CD4-positive, CD25-positive, alpha-beta regulatory T cell (primary cell): ENCODE measurements around the gene KCTD1. TPM values are rescaled to one million over a fixed set of nuclear protein-coding genes. Genes with fewer than 3 reads are reported as not detected.

Source experiments
- ATAC-seq, 2 donors: fragments of 150-1000 bp; cut with Tn5 transposase; one replicate each; pipeline ENCODE4 v1.10.0; 2021; ENCODE audit warnings: low read depth in 2 of 2, moderate number of reproducible peaks in 2 of 2, moderate library complexity in 1 of 2
- DNase-seq, 3 donors: peaks; one replicate each; pipeline versions ENCODE4 v3.0.0 to v3.0.0-alpha.2; 2012 to 2022; ENCODE audit warnings: mixed read lengths in 1 of 3
- H3K27ac ChIP-seq: one replicate; pipeline ENCODE4 v1.7.0; 2013; ENCODE audit warnings: mild to moderate bottlenecking, low read length; ENCODE audit not compliant: insufficient read depth, poor library complexity, severe bottlenecking
- H3K27me3 ChIP-seq: one replicate; pipeline ENCODE4 v1.7.0; 2013; ENCODE audit warnings: low read length; ENCODE audit not compliant: control insufficient read depth, insufficient read depth
- H3K36me3 ChIP-seq: one replicate; pipeline ENCODE4 v1.7.0; 2013; ENCODE audit warnings: mild to moderate bottlenecking, low read length, moderate library complexity; ENCODE audit not compliant: control insufficient read depth, insufficient read depth
- H3K4me1 ChIP-seq: 2 replicates; pipeline ENCODE4 v1.7.0; 2013; ENCODE audit warnings: mild to moderate bottlenecking, low read length; ENCODE audit not compliant: insufficient read depth, control insufficient read depth, poor library complexity, severe bottlenecking
- H3K4me3 ChIP-seq: one replicate; pipeline ENCODE4 v1.7.0; 2013; ENCODE audit warnings: low read depth, mild to moderate bottlenecking, low read length, moderate library complexity
- H3K9me3 ChIP-seq, 2 experiments: 1 replicate in 1 of 2; 2 replicates in 1 of 2; pipeline ENCODE4 v1.7.0; 2013; ENCODE audit warnings: low read length in 2 of 2, mild to moderate bottlenecking in 1 of 2, moderate library complexity in 1 of 2; ENCODE audit not compliant: control insufficient read depth in 2 of 2
- H3K27ac Mint-ChIP-seq, 3 donors: one replicate each; pipeline ENCODE4 v1.8.0; 2020 to 2022; ENCODE audit warnings: mild to moderate bottlenecking in 3 of 3, mixed read lengths in 3 of 3, moderate library complexity in 2 of 3
- H3K27me3 Mint-ChIP-seq: one replicate; pipeline ENCODE4 v1.8.0; 2022; ENCODE audit warnings: mild to moderate bottlenecking, mixed read lengths
- H3K36me3 Mint-ChIP-seq: one replicate; pipeline ENCODE4 v1.8.0; 2020; ENCODE audit warnings: mixed read lengths
- H3K4me1 Mint-ChIP-seq, 4 donors: one replicate each; pipeline ENCODE4 v1.8.0; 2020 to 2022; ENCODE audit warnings: mixed read lengths in 4 of 4, mild to moderate bottlenecking in 1 of 4
- H3K4me3 Mint-ChIP-seq, 4 donors: one replicate each; pipeline ENCODE4 v1.8.0; 2020 to 2022; ENCODE audit warnings: mild to moderate bottlenecking in 4 of 4, mixed read lengths in 4 of 4, moderate library complexity in 3 of 4
- H3K9me3 Mint-ChIP-seq, 7 donors: one replicate each; pipeline ENCODE4 v1.8.0; 2020 to 2022; ENCODE audit warnings: mixed read lengths in 7 of 7, mild to moderate bottlenecking in 3 of 7, moderate library complexity in 2 of 7
- polyA plus RNA-seq, 4 donors: library from polyadenylated mRNA; unstranded; fragments of 300-500 nt; fragmentation: Illumina TruSeq; gene quantifications; one replicate each; pipeline ENCODE4 v1.2.3, GENCODE V29; 2021
- total RNA-seq: library from RNA; stranded (reverse); gene quantifications from one replicate; pipeline ENCODE4 v1.2.3, GENCODE V29; 2022

Gene KCTD1
- total and polyA plus RNA-seq, 5 donors from 2014 or later, result 0.14 to 2.0 (median 0.26) TPM; not detected in 2

- Histone ChIP-seq H3K4me3 (no peak overlapping the region), H3K4me1 (no peaks in the 10 kb centered on the region), H3K36me3 (no peaks in the 10 kb centered on the region), H3K9me3 (no peaks in the 10 kb centered on the region), H3K27ac (no peak overlapping the region), H3K27me3 (no peaks in the 10 kb centered on the region)
- Mint-ChIP-seq H3K4me3 (no peak overlapping the region), H3K4me1 (no peaks in the 10 kb centered on the region), H3K27me3 (peaks cover 13% of the 10 kb centered on the region), H3K27ac (no peak overlapping the region), H3K36me3 (no peaks in the 10 kb centered on the region), H3K9me3 (no peaks in the 10 kb centered on the region)
- no peak for DNase-seq
- ATAC-seq, result no peak
Observed at GRCh38 chr18:26568926-26569665, 20.7 kb upstream of the KCTD1 start.

- no peak for DNase-seq
- Histone ChIP-seq H3K9me3 (no peaks in the 10 kb centered on the region), H3K4me1 (no peaks in the 10 kb centered on the region), H3K36me3 (no peaks in the 10 kb centered on the region), H3K27ac (no peak overlapping the region), H3K4me3 (no peak overlapping the region), H3K27me3 (no peaks in the 10 kb centered on the region)
- no peaks in the 10 kb centered on the region for H3K36me3 Mint-ChIP-seq
- H3K9me3 Mint-ChIP-seq, result peaks cover 0 to under 1% (median 0%) of the 10 kb centered on the region in 7 donors
- H3K27ac Mint-ChIP-seq, result no peak overlapping the region
- H3K4me1 Mint-ChIP-seq, result no peaks in the 10 kb centered on the region
- no peak overlapping the region for H3K4me3 Mint-ChIP-seq
- H3K27me3 Mint-ChIP-seq, result peaks cover 11% of the 10 kb centered on the region
- no peak for ATAC-seq
Observed at GRCh38 chr18:26568513-26568912, 20.2 kb upstream of the KCTD1 start.

GRCh38 chr18:26566874-26567555, 18.7 kb upstream of the KCTD1 start:
- H3K4me3 ChIP-seq, result no peak overlapping the region
- no peak for ATAC-seq
- Mint-ChIP-seq H3K9me3 (peaks cover 0 to 3% (median 0%) of the 10 kb centered on the region in 7 donors), H3K36me3 (no peaks in the 10 kb centered on the region), H3K27me3 (peaks cover under 1% of the 10 kb centered on the region), H3K4me3 (no peak overlapping the region), H3K27ac (no peak overlapping the region), H3K4me1 (no peaks in the 10 kb centered on the region)
- no peaks in the 10 kb centered on the region for H3K36me3 ChIP-seq
- no peaks in the 10 kb centered on the region for H3K4me1 ChIP-seq
- no peak overlapping the region for H3K27ac ChIP-seq
- no peaks in the 10 kb centered on the region for H3K27me3 ChIP-seq
- no peak for DNase-seq
- no peaks in the 10 kb centered on the region for H3K9me3 ChIP-seq

- Histone ChIP-seq H3K9me3 (no peaks in the 10 kb centered on the region), H3K36me3 (no peaks in the 10 kb centered on the region), H3K27ac (no peak overlapping the region), H3K4me1 (no peaks in the 10 kb centered on the region), H3K27me3 (no peaks in the 10 kb centered on the region), H3K4me3 (no peak overlapping the region)
- Mint-ChIP-seq H3K4me1 (no peaks in the 10 kb centered on the region), H3K36me3 (no peaks in the 10 kb centered on the region), H3K9me3 (peaks cover 0 to 3% (median 0%) of the 10 kb centered on the region in 7 donors), H3K4me3 (no peak overlapping the region), H3K27ac (no peak overlapping the region), H3K27me3 (peaks cover 2% of the 10 kb centered on the region)
- no peak for DNase-seq
- no peak for ATAC-seq
Observed at GRCh38 chr18:26565514-26565913, 17.2 kb upstream of the KCTD1 start.

GRCh38 chr18:26563024-26563423, 14.7 kb upstream of the KCTD1 start:
- Mint-ChIP-seq H3K36me3 (no peaks in the 10 kb centered on the region), H3K9me3 (peaks cover 0 to 3% (median 0%) of the 10 kb centered on the region in 7 donors), H3K4me3 (no peak overlapping the region), H3K4me1 (no peaks in the 10 kb centered on the region), H3K27me3 (peaks cover 14% of the 10 kb centered on the region), H3K27ac (no peak overlapping the region)
- Histone ChIP-seq H3K9me3 (no peaks in the 10 kb centered on the region), H3K4me1 (no peaks in the 10 kb centered on the region), H3K27me3 (no peaks in the 10 kb centered on the region), H3K36me3 (no peaks in the 10 kb centered on the region), H3K27ac (no peak overlapping the region), H3K4me3 (no peak overlapping the region)
- ATAC-seq, result no peak
- no peak for DNase-seq

GRCh38 chr18:26562568-26562967, 14.2 kb upstream of the KCTD1 start:
- H3K27me3 Mint-ChIP-seq, result peaks cover 17% of the 10 kb centered on the region
- no peak overlapping the region for H3K4me3 Mint-ChIP-seq
- H3K36me3 ChIP-seq, result no peaks in the 10 kb centered on the region
- no peak overlapping the region for H3K27ac Mint-ChIP-seq
- no peaks in the 10 kb centered on the region for H3K36me3 Mint-ChIP-seq
- peaks cover 0 to 3% (median 0%) of the 10 kb centered on the region in 7 donors for H3K9me3 Mint-ChIP-seq
- H3K4me1 Mint-ChIP-seq, result no peaks in the 10 kb centered on the region
- no peaks in the 10 kb centered on the region for H3K27me3 ChIP-seq
- no peaks in the 10 kb centered on the region for H3K9me3 ChIP-seq
- no peak overlapping the region for H3K4me3 ChIP-seq
- ATAC-seq (no peak), DNase-seq (no peak)
- no peak overlapping the region for H3K27ac ChIP-seq
- H3K4me1 ChIP-seq, result no peaks in the 10 kb centered on the region

GRCh38 chr18:26561769-26562168, 13.4 kb upstream of the KCTD1 start:
- Mint-ChIP-seq H3K4me3 (no peak overlapping the region), H3K36me3 (no peaks in the 10 kb centered on the region), H3K27me3 (peaks cover 17% of the 10 kb centered on the region), H3K9me3 (peaks cover 0 to 3% (median 0%) of the 10 kb centered on the region in 7 donors), H3K4me1 (no peaks in the 10 kb centered on the region), H3K27ac (no peak overlapping the region)
- Histone ChIP-seq H3K4me1 (no peaks in the 10 kb centered on the region), H3K4me3 (no peak overlapping the region), H3K36me3 (no peaks in the 10 kb centered on the region), H3K9me3 (no peaks in the 10 kb centered on the region), H3K27me3 (peaks cover 2% of the 10 kb centered on the region), H3K27ac (no peak overlapping the region)
- DNase-seq (no peak), ATAC-seq (no peak)

- H3K4me1 Mint-ChIP-seq, result peaks cover 0 to 9% (median 0%) of the 10 kb centered on the region in 4 donors
- H3K27me3 Mint-ChIP-seq, result peaks cover 51% of the 10 kb centered on the region
Observed at GRCh38 chr18:26556573-26556972, 8.2 kb upstream of the KCTD1 start.

More at GRCh38 chr18:26556573-26556972, 8.2 kb upstream of the KCTD1 start:
- peaks cover 20% of the 10 kb centered on the region for H3K27me3 ChIP-seq
- H3K27ac Mint-ChIP-seq, result no peak overlapping the region
- no peaks in the 10 kb centered on the region for H3K36me3 Mint-ChIP-seq
- DNase-seq (no peak), ATAC-seq (no peak)
- no peak overlapping the region for H3K4me3 Mint-ChIP-seq
- no peaks in the 10 kb centered on the region for H3K4me1 ChIP-seq
- H3K36me3 ChIP-seq, result no peaks in the 10 kb centered on the region
- H3K9me3 ChIP-seq, result no peaks in the 10 kb centered on the region
- no peak overlapping the region for H3K27ac ChIP-seq
- no peak overlapping the region for H3K4me3 ChIP-seq
- H3K9me3 Mint-ChIP-seq, result no peaks in the 10 kb centered on the region
